GM18526 (cell line): ENCODE results near the gene SNTG2.

Experiments
- POLR2A ChIP-seq: IDR thresholded peaks from 3 replicates; pipeline ENCODE4 v1.6.1; 2011; ENCODE audit not compliant: insufficient read length; ENCODE audit errors: extremely low read depth

SNTG2 gene

GRCh38 chr2:1398191-1398590, 447.5 kb downstream of the SNTG2 start:
- no peak for TF ChIP-seq POLR2A

GRCh38 chr2:1400943-1401735, 450.5 kb downstream of the SNTG2 start:
- TF ChIP-seq POLR2A: no peak

DNA sequence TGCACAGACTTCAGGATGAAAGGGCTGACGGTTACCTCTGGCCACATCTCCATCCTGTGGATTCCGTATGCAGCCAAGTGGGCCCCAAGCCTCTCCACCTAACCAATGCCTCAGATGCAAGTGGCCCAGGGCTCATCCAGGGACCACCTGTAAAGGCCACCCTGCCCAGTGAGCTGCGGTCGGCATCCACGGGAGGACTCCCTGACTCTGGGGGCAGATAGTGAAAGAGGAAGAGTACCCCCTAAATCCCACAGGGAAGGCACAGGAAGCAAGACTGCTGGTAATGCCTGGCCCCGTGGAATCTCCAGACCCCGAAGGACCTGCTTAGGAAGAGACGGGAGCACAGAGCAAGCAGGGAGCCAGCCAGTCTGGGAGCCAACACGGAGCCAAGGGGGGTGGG, 451.4 kb downstream of the SNTG2 start:
- TF ChIP-seq POLR2A: no peak

DNA sequence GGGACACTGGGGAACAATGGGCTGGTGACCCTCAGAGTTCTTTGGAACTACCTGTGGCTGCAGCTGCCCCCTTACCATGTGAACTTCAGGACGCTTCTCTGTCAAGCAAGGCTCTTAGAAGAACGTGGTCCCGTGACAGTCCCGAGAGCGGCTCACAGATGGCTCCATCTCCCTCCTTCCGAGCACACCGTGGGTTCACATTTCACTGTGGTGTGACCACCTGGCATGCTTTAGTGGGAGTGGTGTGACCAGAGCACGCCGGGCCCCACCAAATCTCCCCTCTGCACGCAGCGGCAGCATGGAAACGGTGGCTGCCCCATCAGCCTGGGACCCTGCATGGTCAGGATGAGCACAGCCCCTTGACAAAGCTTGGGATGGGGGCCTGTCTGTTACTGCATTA, 452.9 kb downstream of the SNTG2 start:
- TF ChIP-seq POLR2A: no peak

DNA sequence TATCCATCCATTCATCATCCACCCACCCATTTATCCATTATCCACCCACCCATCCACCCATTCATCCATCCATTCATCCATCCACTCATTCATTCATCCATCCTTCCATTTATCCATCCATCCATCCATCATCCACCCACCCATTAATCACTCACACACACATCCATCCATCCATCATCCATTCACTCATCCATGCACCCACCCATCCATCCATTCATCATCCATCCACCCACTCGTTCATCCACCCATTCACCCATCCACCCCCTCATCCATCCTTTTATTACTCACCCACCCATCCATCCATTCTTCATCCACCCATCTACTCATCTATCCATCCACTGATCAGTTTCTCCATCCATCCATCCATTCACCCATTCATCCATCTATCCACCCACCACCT, 454.5 kb downstream of the SNTG2 start:
- no peak for TF ChIP-seq POLR2A

DNA sequence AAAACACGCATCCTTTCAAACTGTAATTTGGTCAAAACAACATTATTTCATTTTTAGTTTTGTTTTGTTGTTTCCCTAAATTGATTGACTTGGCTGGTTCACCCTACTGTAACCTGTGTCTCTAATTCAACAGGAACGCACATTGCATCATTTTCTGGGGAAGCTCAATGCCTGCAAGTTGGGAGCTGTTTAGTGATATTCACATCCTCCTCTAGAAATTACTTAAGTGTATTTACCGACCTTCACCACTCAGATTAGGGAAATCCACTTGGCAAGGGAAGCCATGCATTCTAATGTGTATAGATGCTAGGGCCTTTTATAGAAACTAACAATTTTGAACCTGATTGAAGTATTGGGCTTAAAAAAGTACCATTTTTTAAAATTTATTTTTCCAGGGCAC, 455.3 kb downstream of the SNTG2 start:
- TF ChIP-seq POLR2A: no peak

- TF ChIP-seq POLR2A: no peak
These were observed 455.8 kb downstream of the SNTG2 start for GRCh38 chr2:1406434-1406833.

DNA sequence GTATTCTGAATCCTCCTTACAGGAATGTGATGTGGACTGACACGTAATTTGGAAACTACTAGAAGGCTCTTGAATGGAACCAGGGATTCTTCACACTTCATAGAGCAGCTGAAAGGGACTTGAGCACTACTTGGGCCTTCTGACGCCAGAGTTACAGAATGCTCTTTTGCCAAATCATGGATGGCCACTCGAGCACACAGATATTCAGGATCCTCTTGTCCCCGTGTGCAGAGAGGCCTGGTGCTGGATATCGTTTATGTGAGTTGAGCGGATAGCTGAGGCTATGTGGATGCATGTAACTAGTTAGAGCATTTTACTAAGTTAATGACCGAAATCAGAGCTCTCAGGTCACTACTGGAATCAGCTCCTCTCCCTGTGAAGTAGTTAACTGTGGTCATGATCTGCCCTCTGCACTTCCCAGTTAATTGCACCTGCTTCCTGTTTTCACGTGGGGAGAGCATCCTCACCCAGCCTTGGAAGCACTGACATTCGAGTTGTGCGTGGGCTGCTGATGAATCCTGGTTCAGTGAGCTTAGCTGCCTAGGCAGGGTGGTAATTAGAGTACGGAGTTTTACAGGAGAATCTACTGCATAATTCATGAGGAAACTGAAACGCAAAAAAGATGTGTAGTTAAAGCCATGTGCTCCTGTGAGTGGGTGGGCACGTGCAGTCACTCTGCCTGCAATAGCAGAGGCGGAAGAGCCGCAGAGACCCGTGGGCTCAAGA, 457.5 kb downstream of the SNTG2 start:
- TF ChIP-seq POLR2A: no peak

GRCh38 chr2:1413156-1413710, 462.6 kb downstream of the SNTG2 start, which contains the start of gene TPO:
TPO (plus strand) TSS chr2:1413463; CDS start chr2:1414409, 946 bp downstream.
- TF ChIP-seq POLR2A: no peak

DNA sequence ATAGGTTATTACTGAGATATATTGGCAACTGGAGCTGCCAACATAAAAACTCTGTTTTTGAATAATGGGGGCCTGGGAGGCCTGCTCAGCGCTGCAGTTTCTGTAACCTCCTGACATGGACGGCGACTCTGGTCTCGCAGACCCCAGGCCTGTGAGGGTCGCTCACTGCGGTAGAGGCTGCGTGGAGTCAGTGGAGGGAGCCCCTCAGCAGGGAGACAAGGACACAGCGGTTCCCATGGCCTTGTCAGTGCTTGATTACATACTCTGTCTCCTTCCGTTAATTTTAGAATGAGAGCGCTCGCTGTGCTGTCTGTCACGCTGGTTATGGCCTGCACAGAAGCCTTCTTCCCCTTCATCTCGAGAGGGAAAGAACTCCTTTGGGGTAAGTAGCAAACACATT, 463.5 kb downstream of the SNTG2 start:
- no peak for TF ChIP-seq POLR2A

DNA sequence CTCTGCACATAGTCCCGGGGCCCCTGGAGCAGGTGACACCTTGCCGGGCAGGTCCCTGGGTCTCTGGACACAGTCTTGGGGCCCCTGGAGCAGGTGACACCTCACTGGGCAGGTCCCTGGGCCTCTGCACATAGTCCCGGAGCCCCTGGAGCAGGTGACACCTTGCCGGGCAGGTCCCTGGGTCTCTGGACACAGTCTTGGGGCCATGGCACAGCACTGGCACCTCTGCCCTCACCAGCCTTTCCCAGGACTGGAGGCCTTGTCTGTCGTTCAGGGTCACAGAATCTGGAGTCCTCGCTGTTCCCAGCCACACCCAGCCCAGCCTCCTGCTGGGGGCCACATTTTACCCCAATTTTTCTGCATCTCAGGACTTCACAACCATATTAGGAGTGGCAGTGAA, 464.9 kb downstream of the SNTG2 start:
- TF ChIP-seq POLR2A: no peak
